ENCODE data around the gene KCNJ5.

DNA sequence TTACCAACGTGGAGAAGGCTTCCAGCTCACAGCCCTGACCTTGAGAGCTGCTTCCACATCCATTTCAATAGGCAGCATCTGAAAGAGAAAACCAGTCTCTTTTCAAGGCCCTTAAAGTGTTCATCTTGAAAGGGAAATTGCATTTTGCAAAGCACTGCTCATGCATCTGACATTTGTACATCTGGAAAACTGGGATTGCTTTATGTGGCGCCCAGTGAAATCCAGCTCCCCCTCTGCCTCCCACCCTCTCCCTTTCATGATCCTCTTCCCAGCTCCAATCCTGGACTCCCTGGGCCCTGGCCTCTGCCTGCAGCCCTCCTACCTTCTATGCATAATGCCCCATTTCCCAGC, 34.1 kb downstream of the KCNJ5 start:
- TF ChIP-seq EZH2 (IDR thresholded peaks at IDR 0.05; ENCODE audit: low read length): no peak
- TF ChIP-seq, protein P1, sequence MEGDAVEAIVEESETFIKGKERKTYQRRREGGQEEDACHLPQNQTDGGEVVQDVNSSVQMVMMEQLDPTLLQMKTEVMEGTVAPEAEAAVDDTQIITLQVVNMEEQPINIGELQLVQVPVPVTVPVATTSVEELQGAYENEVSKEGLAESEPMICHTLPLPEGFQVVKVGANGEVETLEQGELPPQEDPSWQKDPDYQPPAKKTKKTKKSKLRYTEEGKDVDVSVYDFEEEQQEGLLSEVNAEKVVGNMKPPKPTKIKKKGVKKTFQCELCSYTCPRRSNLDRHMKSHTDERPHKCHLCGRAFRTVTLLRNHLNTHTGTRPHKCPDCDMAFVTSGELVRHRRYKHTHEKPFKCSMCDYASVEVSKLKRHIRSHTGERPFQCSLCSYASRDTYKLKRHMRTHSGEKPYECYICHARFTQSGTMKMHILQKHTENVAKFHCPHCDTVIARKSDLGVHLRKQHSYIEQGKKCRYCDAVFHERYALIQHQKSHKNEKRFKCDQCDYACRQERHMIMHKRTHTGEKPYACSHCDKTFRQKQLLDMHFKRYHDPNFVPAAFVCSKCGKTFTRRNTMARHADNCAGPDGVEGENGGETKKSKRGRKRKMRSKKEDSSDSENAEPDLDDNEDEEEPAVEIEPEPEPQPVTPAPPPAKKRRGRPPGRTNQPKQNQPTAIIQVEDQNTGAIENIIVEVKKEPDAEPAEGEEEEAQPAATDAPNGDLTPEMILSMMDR (optimal IDR thresholded peaks at IDR 0.05 in 1 of 3, IDR thresholded peaks at IDR 0.05 in 1 of 3, conservative IDR thresholded peaks at IDR 0.05 in 1 of 3; ENCODE audit: extremely low read depth in 1 of 3, insufficient read depth in 2 of 3, low read length in 3 of 3): no peak
